Neutrophil (primary cell): Measurements from ENCODE around the gene GADL1.

Experiments
- H3K27ac ChIP-seq: fragments of 200-600 bp; sonication (generic); 2 replicates; pipeline ENCODE4 v1.5.1; 2016; ENCODE audit warnings: mild to moderate bottlenecking, moderate library complexity
- H3K27me3 ChIP-seq: fragments of 200-600 bp; sonication (generic); 2 replicates; pipeline ENCODE4 v1.6.0; 2016; ENCODE audit warnings: mild to moderate bottlenecking
- H3K36me3 ChIP-seq: fragments of 200-600 bp; sonication (generic); 2 replicates; pipeline ENCODE4 v1.5.1; 2017
- H3K4me1 ChIP-seq, 2 experiments: fragments of 200-600 bp in 1 of 2; sonication (generic) in 1 of 2; 1 replicate in 1 of 2; 2 replicates in 1 of 2; pipeline versions ENCODE4 v1.5.1 to v1.6.1; 2013 to 2016; ENCODE audit warnings: low read depth in 1 of 2, low read length in 1 of 2, mild to moderate bottlenecking in 1 of 2, moderate library complexity in 1 of 2; ENCODE audit not compliant: control insufficient read depth in 1 of 2, insufficient read depth in 1 of 2
- H3K4me3 ChIP-seq, 2 experiments: fragments of 200-600 bp in 1 of 2; sonication (generic) in 1 of 2; 1 replicate in 1 of 2; 2 replicates in 1 of 2; pipeline ENCODE4 v1.5.1; 2013 to 2016; ENCODE audit warnings: low read depth in 1 of 2, low read length in 1 of 2, mild to moderate bottlenecking in 1 of 2, moderate library complexity in 1 of 2
- H3K9me3 ChIP-seq: fragments of 200-600 bp; sonication (generic); 2 replicates; pipeline ENCODE4 v1.5.1; 2016
- CTCF ChIP-seq: fragments of 200-600 bp; sonication (generic); IDR thresholded peaks from 2 replicates; pipeline ENCODE4 v1.5.1; 2016; ENCODE audit warnings: antibody characterized with exemption

GADL1 gene

GRCh38 chr3:30741889-30742288 lies 152.6 kb downstream of the GADL1 start:
- Histone ChIP-seq H3K27me3 (no peaks in the 10 kb centered on the region), H3K27ac (no peak overlapping the region), H3K36me3 (no peaks in the 10 kb centered on the region), H3K4me1 (peaks cover 13 to 16% of the 10 kb centered on the region in 2 experiments), H3K9me3 (no peaks in the 10 kb centered on the region), H3K4me3 (no peak overlapping the region)
- no peak for TF ChIP-seq CTCF

- no peaks in the 10 kb centered on the region for H3K36me3 ChIP-seq
- TF ChIP-seq CTCF = no peak
- no peaks in the 10 kb centered on the region for H3K9me3 ChIP-seq
- no peak overlapping the region for H3K4me3 ChIP-seq
- peaks cover 17 to 37% of the 10 kb centered on the region in 2 experiments for H3K4me1 ChIP-seq
- no peak overlapping the region for H3K27ac ChIP-seq
- no peaks in the 10 kb centered on the region for H3K27me3 ChIP-seq
Measured at GRCh38 chr3:30738605-30739004, 155.9 kb downstream of the GADL1 start.

- H3K36me3 ChIP-seq = no peaks in the 10 kb centered on the region
- peak overlapping the region; percentile 60 for H3K27ac ChIP-seq
- H3K4me1 ChIP-seq = peaks cover 17 to 37% of the 10 kb centered on the region in 2 experiments
- no peak overlapping the region for H3K4me3 ChIP-seq
- TF ChIP-seq CTCF = no peak
- no peaks in the 10 kb centered on the region for H3K9me3 ChIP-seq
- H3K27me3 ChIP-seq = no peaks in the 10 kb centered on the region
Measured at GRCh38 chr3:30737743-30738499, 156.5 kb downstream of the GADL1 start.

GRCh38 chr3:30733696-30734095 lies 160.8 kb downstream of the GADL1 start:
- TF ChIP-seq CTCF = no peak
- H3K36me3 ChIP-seq = no peaks in the 10 kb centered on the region
- H3K9me3 ChIP-seq = no peaks in the 10 kb centered on the region
- H3K4me3 ChIP-seq = no peak overlapping the region
- H3K27me3 ChIP-seq = no peaks in the 10 kb centered on the region
- H3K27ac ChIP-seq = no peak overlapping the region
- peaks cover 17 to 37% of the 10 kb centered on the region in 2 experiments for H3K4me1 ChIP-seq

GRCh38 chr3:30733209-30733608 lies 161.3 kb downstream of the GADL1 start:
- Histone ChIP-seq H3K27me3 (no peaks in the 10 kb centered on the region), H3K27ac (no peak overlapping the region), H3K4me3 (no peak overlapping the region), H3K9me3 (no peaks in the 10 kb centered on the region), H3K36me3 (no peaks in the 10 kb centered on the region), H3K4me1 (peaks cover 17 to 34% of the 10 kb centered on the region in 2 experiments)
- TF ChIP-seq CTCF = no peak
